OCI-LY3 (cell line): ENCODE data around the gene SCRN1.

ENCODE experiments used
- CTCF ChIP-seq: fragments of 200-600, 300-600 bp; sonication (generic); IDR thresholded peaks from 2 replicates; pipeline ENCODE4 v1.5.1; 2014; ENCODE audit warnings: antibody characterized with exemption, low read length, low read depth
- EZH2phosphoT487 ChIP-seq: fragments of 200-600 bp; shearing (Covaris generic); IDR thresholded peaks from 2 replicates; pipeline ENCODE4 v1.6.1; 2018; ENCODE audit warnings: antibody characterized with exemption, mixed run types, low read depth

GRCh38 chr7:29882481-29882880 is 107.1 kb downstream of the SCRN1 start:
- TF ChIP-seq CTCF = no peak
- no peak for TF ChIP-seq EZH2phosphoT487
